ENCODE data around the gene CRYBB1. TPM values are rescaled to one million over a fixed set of nuclear protein-coding genes. Genes with fewer than 3 reads are reported as not detected.

CRYBB1 gene
- total RNA-seq, 1 experiment from 2014 or later = not detected

GRCh38 chr22:26636296-26636695 is 18.5 kb upstream of the CRYBB1 start:
- in situ Hi-C loops (cut with HindIII; ENCODE audit: low pct_unique_long_range_greater_than_20kb, low sequenced_read_pairs) = no loop called here
- BruUV-seq (replicated peaks) = no TSS peak

GRCh38 chr22:26635117-26635516 is 17.3 kb upstream of the CRYBB1 start:
- Histone ChIP-seq H3K27me3 (ENCODE audit: control insufficient read depth, insufficient read depth, low read length) (no peaks in the 10 kb centered on the region), H3K9me3 (ENCODE audit: control insufficient read depth, insufficient read depth, low read depth, low read length) (no peaks in the 10 kb centered on the region), H3K36me3 (ENCODE audit: control insufficient read depth, insufficient read depth, low read length) (no peaks in the 10 kb centered on the region), H3K27ac (ENCODE audit: low read length) (no peak overlapping the region), H3K4me1 (ENCODE audit: control insufficient read depth, insufficient read depth, low read length) (no peaks in the 10 kb centered on the region), H3K4me3 (ENCODE audit: low read depth in 2 of 2, low read length in 2 of 2) (no peak overlapping the region)
- no TSS peak for BruUV-seq (replicated peaks)
- ATAC-seq = no peak
- ChIA-PET CTCF (no interaction called here), POLR2A (no interaction called here)
- no peak for TF ChIP-seq POLR2AphosphoS5 (IDR thresholded peaks at IDR 0.05; ENCODE audit: low read depth, low read length)
- TF ChIP-seq REST (IDR thresholded peaks at IDR 0.05; ENCODE audit: insufficient read depth in 1 of 2, low read depth in 2 of 2, low read length in 1 of 2) = no peak
- no peak for TF ChIP-seq TCF7L2 (IDR thresholded peaks at IDR 0.05; ENCODE audit: low read depth, low read length)
- TF ChIP-seq CTCF (IDR thresholded peaks at IDR 0.05) = no peak
- no peak for TF ChIP-seq SIN3A (IDR thresholded peaks at IDR 0.05; ENCODE audit: borderline replicate concordance, insufficient read depth, low read depth, low read length)
- DNase-seq (ENCODE audit: low read depth, low spot score) = no peak
- in situ Hi-C loops (cut with HindIII; ENCODE audit: low pct_unique_long_range_greater_than_20kb, low sequenced_read_pairs) (no loop called here), intact Hi-C loops (cut with micrococcal nuclease; ENCODE audit: unreplicated experiment) (no loop called here)

More at GRCh38 chr22:26636296-26636695, 18.5 kb upstream of the CRYBB1 start:
- no peaks in the 10 kb centered on the region for H3K36me3 ChIP-seq (ENCODE audit: control insufficient read depth, insufficient read depth, low read length)
- CTCF ChIA-PET = no interaction called here
- H3K9me3 ChIP-seq (ENCODE audit: control insufficient read depth, insufficient read depth, low read depth, low read length) = no peaks in the 10 kb centered on the region
- H3K27ac ChIP-seq (ENCODE audit: low read length) = no peak overlapping the region
- intact Hi-C loops (cut with micrococcal nuclease; ENCODE audit: unreplicated experiment) = no loop called here
- H3K4me1 ChIP-seq (ENCODE audit: control insufficient read depth, insufficient read depth, low read length) = no peaks in the 10 kb centered on the region
- DNase-seq (ENCODE audit: low read depth, low spot score) = no peak
- no peaks in the 10 kb centered on the region for H3K27me3 ChIP-seq (ENCODE audit: control insufficient read depth, insufficient read depth, low read length)
- TF ChIP-seq REST (IDR thresholded peaks at IDR 0.05; ENCODE audit: insufficient read depth in 1 of 2, low read depth in 2 of 2, low read length in 1 of 2) (no peak), CTCF (IDR thresholded peaks at IDR 0.05) (no peak), SIN3A (IDR thresholded peaks at IDR 0.05; ENCODE audit: borderline replicate concordance, insufficient read depth, low read depth, low read length) (no peak), TCF7L2 (IDR thresholded peaks at IDR 0.05; ENCODE audit: low read depth, low read length) (no peak), POLR2AphosphoS5 (IDR thresholded peaks at IDR 0.05; ENCODE audit: low read depth, low read length) (no peak)
- ATAC-seq = no peak
- H3K4me3 ChIP-seq (ENCODE audit: low read depth in 2 of 2, low read length in 2 of 2) = no peak overlapping the region
- POLR2A ChIA-PET = no interaction called here

All from Panc1 (cell line).